ENCODE results near the gene S100A3.

DNA sequence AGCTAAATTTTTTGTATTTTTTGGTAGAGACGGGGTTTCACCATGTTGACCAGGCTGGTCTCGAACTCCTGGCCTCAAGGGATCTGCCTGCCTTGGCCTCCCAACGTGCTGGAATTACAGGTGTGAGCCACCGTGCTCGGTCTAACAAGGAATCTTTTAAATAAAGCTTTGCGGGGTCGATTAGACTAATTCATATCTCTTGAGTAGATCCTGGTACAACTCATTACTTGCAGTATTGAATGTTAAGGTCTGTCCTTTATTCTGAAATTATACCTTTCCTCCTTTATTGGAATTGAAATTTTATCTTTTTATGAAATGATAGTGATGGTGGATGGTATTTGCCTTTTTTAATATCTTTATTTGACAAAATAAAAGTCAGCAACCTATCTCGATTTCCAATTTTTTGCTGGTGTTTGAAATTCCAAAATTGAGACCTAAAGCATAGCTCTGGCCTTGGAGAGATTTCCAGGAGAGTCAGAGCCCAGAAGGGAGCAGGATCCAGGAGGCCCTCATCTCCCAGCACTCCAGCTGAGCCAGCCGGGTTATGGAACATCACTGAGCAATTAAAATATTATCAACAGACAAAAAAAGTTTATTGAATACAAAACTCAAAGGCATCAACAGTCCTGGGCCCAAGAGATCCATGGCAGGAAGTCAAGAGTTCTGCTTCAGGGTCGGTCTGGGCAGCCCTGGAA lies 11.9 kb upstream of the S100A3 start:
- TF ChIP-seq, protein P1, sequence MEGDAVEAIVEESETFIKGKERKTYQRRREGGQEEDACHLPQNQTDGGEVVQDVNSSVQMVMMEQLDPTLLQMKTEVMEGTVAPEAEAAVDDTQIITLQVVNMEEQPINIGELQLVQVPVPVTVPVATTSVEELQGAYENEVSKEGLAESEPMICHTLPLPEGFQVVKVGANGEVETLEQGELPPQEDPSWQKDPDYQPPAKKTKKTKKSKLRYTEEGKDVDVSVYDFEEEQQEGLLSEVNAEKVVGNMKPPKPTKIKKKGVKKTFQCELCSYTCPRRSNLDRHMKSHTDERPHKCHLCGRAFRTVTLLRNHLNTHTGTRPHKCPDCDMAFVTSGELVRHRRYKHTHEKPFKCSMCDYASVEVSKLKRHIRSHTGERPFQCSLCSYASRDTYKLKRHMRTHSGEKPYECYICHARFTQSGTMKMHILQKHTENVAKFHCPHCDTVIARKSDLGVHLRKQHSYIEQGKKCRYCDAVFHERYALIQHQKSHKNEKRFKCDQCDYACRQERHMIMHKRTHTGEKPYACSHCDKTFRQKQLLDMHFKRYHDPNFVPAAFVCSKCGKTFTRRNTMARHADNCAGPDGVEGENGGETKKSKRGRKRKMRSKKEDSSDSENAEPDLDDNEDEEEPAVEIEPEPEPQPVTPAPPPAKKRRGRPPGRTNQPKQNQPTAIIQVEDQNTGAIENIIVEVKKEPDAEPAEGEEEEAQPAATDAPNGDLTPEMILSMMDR (IDR thresholded peaks at IDR 0.05; ENCODE audit: low read depth, low read length), result no peak
- TF ChIP-seq EZH2phosphoT487 (IDR thresholded peaks at IDR 0.05; ENCODE audit: low read depth), result no peak
